HG03575 (cell line): Measurements from ENCODE around the gene FANCI.
A peak's percentile ranks its signal among the peaks of the same experiment; 100 is the strongest.

Experiments
- ATAC-seq: cut with Tn5 transposase; IDR thresholded peaks from one replicate; pipeline ENCODE4 v1.9.1; 2021; ENCODE audit not compliant: unreplicated experiment, insufficient number of reproducible peaks, low FRiP score; ENCODE audit errors: extremely low read depth

Gene FANCI

DNA sequence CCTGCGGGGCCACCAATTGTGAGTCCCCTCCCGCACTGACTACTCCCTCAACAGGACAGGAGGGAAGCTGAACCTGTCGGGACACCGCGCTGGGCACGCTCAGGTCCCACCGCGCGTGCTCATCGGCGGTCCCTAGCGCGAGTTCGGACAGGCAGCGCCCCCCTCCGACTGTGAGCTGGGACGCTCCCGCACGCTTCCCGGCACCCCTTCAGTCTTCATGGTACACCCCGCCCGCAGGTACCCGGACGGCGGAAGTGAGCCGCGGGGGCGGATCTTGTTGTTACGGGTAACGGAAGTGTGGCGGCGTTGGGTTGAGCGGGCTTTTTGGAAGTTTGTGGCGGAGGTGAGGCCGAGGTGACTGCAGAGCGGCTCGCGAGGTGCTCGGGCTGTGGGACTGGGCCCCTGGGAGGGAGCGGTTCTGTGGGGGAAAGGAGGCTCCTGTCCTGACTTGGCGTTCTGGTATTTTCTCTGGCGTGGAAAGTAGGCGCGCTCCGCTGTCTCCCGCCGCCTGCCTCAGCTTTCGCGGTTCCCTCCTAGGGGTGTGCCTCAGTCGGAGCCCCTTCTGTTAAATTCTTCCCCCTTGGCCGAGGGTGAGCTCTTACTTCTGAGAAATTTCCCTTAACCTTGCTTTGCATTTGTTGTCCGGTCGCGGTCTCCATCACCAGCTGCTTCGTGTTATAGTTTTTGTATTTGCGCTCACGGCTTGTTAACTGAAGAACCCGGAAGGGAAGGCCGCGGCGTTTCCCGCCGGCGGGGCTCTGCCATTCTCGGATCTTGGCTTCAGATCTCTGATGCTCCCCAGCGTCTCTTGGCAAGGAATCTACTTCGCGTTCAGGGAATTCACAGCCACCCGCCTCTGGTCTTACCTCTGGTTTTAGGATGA, at the start of gene FANCI:
Gene FANCI (plus strand): TSS at position 289 of the 883 bp plus-strand sequence. CDS start 3,669 bp downstream, outside the sequence.
- peak; percentile 41 for ATAC-seq

DNA sequence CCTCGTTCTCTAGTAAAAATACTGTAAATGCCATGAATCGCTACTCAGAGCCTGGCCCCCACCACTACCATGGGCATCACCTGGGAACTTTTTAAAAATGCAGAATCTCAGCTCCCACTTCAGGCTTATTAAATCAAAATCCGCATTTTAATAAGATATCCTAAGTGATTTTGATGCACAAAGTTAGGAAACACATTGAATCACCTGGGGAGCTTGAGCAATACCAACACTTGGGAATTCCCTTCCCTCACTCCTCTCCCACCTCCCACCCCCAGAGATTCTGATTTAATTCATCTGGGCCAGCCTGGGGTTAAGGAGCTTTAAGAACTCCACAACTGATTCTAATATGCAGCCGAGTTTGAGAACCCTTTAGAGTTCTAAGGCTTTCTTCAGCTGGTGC, 49.2 kb upstream of the FANCI start:
- ATAC-seq, result no peak

- no peak for ATAC-seq
Measured at GRCh38 chr15:89195836-89196235, 47.9 kb upstream of the FANCI start.

DNA sequence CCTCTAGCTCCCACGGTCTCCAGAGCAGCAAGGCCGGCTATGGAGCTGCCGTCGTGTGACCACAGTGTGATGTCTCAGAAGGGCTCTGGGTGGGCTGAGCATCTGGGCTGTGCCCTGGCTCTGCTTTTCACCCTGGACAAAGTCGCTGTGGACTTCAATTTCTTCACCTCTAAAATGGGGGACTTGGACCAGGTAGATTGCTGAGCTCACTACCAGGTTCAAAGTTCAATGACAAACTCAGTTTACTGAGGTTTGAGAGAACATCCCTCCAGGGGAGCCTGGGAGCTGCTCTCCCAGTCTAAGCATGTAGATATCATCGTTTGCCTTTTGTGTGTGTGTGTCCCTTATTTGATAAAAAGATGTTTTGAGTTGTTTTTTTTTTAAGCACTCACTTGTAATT, 47.5 kb upstream of the FANCI start:
- no peak for ATAC-seq

GRCh38 chr15:89196994-89197393, 46.8 kb upstream of the FANCI start:
- ATAC-seq, result no peak

DNA sequence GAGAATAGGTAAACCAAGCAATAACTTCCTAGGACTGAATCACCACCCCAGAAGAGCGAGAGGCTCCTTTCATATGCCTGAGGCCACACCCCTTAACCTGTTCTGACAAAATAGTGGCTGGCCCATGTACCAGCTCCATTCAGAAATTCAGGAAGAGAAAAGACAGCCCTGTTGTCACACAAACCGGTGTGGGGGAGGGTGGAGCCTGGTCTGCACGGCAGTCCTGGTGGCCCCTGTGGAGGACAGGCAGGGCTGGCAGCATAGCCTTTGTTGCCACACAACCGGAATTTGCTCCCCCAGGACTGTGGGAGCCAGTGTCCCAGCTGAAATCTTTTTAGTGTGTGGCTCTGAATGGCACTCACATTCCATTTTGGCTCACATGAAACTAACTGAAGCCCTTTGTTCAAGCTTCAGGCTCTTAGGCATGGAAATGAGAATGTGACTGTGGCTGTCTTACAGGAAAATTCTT, 46.2 kb upstream of the FANCI start:
- no peak for ATAC-seq

DNA sequence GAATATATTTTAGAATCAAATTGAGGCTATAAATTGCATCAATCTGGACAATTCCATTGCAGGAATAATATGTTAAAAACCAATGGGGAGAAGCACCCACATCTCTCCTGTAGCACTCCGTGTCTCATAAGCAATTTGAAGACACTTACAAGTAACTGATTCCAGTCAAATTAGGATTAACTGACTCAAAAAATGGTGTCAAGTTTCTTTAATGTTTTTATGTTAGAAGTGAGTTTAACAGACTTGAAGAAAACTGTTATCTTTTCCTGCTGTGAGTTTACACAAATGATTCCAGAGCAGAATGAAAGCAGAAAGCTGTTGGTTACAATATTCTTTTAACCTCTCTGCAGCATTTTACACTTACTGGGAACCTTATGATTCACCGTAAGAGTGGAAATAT, 45.6 kb upstream of the FANCI start:
- ATAC-seq, result no peak

GRCh38 chr15:89198934-89199333, 44.8 kb upstream of the FANCI start:
- no peak for ATAC-seq

DNA sequence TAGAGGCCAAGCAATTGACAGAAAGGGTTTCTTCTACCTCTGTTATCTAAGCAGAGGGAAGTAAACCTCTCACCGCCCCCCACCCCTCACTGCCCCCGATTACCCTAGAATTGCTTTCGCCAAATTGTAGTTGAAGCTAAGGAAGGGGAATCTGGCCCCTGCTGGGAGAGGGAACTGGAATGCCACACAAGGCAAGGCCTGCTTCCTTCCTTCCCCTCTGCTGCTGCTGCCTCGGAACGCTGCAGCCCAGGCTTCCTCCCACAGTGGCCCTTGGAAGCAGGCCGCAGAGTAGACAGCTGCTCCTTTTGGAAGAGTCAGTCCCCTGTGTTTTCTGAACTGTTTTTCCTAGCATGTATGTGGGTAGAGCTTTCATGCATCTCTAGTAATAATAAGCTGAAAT, 44.0 kb upstream of the FANCI start:
- no peak for ATAC-seq

GRCh38 chr15:89200182-89200581, 43.6 kb upstream of the FANCI start:
- ATAC-seq, result no peak

DNA sequence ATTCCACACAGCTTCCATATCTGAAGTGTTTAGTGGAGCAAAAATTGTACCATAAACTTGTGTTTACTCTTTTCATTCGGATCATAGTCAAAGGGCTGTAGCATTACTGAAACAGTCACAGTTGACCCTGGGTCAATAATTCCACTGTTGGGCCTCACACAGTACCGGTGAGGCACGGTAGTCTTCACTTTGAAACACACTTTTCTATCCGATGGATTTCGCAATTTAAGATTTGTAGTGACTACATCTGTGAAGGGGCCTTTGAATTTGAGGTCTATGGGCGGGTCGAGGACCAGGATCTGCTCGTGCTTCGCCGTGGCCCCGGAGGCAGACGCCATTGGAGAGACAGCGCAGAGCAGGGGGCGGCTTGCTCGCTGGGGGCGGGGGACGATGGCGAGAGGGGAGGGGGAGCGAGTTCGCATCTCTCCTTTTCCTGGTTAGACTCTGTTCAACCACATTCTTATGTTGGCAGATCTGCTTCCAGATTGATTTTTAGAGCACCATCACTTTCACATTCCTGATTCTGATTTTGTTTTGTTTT, 42.2 kb upstream of the FANCI start:
- ATAC-seq, result no peak

DNA sequence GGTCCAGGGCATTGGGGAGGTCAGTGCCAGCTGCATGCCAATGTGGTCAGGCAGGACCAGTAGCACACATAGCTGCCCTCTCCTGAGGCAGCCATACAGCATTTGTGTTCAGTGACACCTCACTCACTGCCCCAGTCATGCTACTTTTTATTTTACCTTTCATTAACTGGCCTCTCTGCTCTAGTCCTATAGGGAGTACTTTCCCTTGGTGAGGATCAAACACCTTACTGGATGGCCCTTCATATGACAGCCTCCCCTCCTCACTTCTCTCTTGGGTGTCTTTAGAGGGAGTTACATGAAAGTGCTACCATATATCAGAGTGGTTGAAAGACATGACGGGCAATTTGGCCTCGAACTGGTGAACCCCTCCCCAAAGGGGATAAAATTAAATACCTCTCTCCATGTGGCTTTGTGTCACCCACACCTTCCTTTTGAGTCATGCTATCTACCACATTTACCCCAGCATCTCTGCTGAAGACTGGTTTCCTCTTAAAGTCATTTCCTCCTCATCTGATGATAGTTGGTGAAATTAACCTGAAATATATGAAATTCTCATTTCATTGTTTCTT, 40.0 kb upstream of the FANCI start:
- no peak for ATAC-seq

DNA sequence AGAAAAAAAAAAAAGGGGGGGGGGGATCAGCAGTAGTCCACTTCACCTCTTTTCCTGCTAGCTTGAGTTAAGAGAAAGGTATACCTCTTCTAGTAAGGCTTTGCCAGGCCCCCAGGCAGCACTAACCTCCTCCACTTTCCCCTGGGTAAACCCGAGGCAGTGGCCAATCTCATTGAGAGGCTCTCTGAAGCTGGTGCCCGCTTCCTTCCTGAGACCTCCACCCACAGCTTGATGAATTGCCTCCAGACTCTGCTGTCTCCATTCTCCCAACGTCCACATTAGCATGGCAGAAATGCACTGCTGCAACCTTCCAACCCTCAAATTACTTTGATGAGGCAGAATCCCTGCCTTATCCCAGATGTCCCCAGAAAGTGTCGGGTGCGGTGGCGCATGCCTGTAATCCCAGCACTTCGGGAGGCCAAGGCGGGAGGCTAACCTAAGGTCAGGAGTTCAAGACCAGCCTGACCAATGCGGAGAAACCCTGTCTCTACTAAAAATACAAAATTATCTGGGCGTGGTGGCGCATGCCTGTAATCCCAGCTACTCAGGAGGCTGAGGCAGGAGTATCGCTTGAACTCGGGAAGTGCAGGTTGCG, 37.7 kb upstream of the FANCI start:
- no peak for ATAC-seq

DNA sequence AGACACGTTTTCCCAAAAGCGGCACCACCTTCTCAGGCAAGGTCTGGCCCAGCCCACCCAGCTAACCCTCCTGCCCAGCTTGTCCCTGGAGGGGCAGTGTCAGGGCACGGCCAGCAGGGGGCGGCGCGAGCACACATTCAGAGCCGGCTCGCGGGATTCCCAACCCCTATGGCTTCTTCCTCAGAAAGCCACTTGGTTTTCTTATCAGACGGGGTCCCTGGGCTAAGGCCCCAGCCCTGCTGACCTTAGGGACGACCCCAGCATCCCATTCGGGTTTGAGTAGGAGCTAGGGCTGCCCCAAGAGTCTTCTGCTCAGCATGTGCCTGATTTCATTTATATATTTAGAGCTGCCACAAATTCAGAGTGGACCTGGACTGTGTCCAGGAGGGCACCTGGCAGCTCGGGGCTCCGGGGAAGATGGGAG, 36.9 kb upstream of the FANCI start:
- ATAC-seq, result no peak

GRCh38 chr15:89208256-89208655, 35.5 kb upstream of the FANCI start:
- no peak for ATAC-seq

DNA sequence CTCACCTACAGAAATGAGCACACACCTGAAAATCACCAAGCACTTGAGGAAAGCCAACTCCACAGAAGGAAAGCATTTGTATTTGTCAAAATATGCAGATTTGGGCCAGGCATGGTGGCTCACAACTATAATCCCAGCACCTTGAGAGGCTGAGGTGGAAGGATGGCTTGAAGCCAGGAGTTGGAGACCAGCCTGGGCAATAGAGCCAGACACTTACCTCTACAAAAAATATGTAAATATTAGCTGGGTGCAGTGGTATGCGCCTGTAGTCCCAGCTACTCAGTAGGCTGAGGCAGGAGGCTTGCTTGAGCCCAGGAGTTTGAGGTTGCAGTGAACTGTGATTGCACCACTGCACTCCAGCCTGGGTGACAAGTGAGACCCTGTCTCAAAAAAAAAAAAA, 34.7 kb upstream of the FANCI start:
- no peak for ATAC-seq

GRCh38 chr15:89211678-89212170, 32.1 kb upstream of the FANCI start:
- no peak for ATAC-seq

DNA sequence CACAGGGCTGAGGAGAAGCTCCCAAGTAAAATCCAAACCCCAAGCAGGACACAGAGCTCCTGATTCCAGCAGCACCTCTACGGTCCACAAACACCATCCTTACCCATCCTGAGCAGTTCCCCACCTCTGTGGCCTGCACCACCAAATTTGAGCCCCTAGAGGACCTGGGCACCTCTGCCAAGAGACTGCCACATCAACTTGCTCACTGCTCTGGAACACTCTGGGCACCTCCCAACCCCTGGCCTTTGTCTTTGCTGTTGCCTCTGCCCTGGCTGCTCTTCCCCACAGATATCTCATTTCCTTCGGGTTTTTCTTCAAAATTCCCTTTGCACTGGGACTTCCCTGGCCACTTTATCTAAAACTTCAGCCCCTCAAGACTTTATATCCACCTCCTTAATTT, 28.2 kb upstream of the FANCI start:
- no peak for ATAC-seq

GRCh38 chr15:89217031-89217430, 26.7 kb upstream of the FANCI start:
- ATAC-seq, result no peak
